CD4-positive, alpha-beta T cell (primary cell): ENCODE measurements around the gene NOS3. TPM values are rescaled to one million over a fixed set of nuclear protein-coding genes. Genes with fewer than 3 reads are reported as not detected.

ENCODE experiments used
- ATAC-seq: fragments of 200-7000 bp; cut with Tn5 transposase; one replicate; pipeline ENCODE4 v1.10.0; 2022; ENCODE audit warnings: mild to moderate bottlenecking; ENCODE audit not compliant: poor library complexity
- CTCF ChIA-PET: fragments of 350-600 bp; sonication (Branson Sonifier 250); formaldehyde crosslinking; loops from one replicate; lab custom pipeline; 2021; ENCODE audit warnings: antibody characterized with exemption, inconsistent platforms; lab: Charles Lee
- POLR2A ChIA-PET: fragments of 350-600 bp; sonication (Branson Sonifier 250); formaldehyde crosslinking; loops from one replicate; lab custom pipeline; 2021; ENCODE audit warnings: antibody characterized with exemption, inconsistent platforms; lab: Charles Lee
- DNase-seq, 14 experiments: peaks; one replicate each; pipeline ENCODE4 v3.0.0-alpha.2; 2013 to 2020; ENCODE audit warnings: mixed read lengths in 2 of 14
- H3K27ac ChIP-seq, 2 donors: one replicate each; pipeline versions ENCODE4 v1.5.1 to v1.7.0; 2013; ENCODE audit warnings: low read length in 2 of 2, low read depth in 1 of 2, mild to moderate bottlenecking in 1 of 2
- H3K27me3 ChIP-seq, 2 experiments: 1 replicate in 1 of 2; 2 replicates in 1 of 2; pipeline versions ENCODE4 v1.6.1 to v1.7.0; 2013; ENCODE audit warnings: low read length in 2 of 2, control low read depth in 1 of 2, mild to moderate bottlenecking in 1 of 2, moderate library complexity in 1 of 2; ENCODE audit not compliant: insufficient read depth in 2 of 2, control insufficient read depth in 1 of 2
- H3K36me3 ChIP-seq: one replicate; pipeline ENCODE4 v1.6.1; 2013; ENCODE audit warnings: low read length, control low read depth; ENCODE audit not compliant: insufficient read depth
- H3K4me1 ChIP-seq: one replicate; pipeline ENCODE4 v1.6.1; 2013; ENCODE audit warnings: low read length, control low read depth; ENCODE audit not compliant: insufficient read depth
- H3K4me3 ChIP-seq: one replicate; pipeline ENCODE4 v1.5.1; 2013; ENCODE audit warnings: mild to moderate bottlenecking, low read length, moderate library complexity
- H3K9me3 ChIP-seq, 2 experiments: 1 replicate in 1 of 2; 2 replicates in 1 of 2; pipeline versions ENCODE4 v1.6.1 to v1.7.0; 2013; ENCODE audit warnings: low read length in 2 of 2, mild to moderate bottlenecking in 2 of 2, control low read depth in 1 of 2, moderate library complexity in 1 of 2; ENCODE audit not compliant: control insufficient read depth in 1 of 2, insufficient read depth in 1 of 2
- H3K27ac Mint-ChIP-seq: one replicate; pipeline ENCODE4 v1.8.0; 2020; ENCODE audit warnings: mixed read lengths
- H3K27me3 Mint-ChIP-seq: one replicate; pipeline ENCODE4 v1.8.0; 2021; ENCODE audit warnings: mixed read lengths
- H3K36me3 Mint-ChIP-seq: one replicate; pipeline ENCODE4 v1.8.0; 2021; ENCODE audit warnings: low read depth, mixed read lengths
- H3K4me1 Mint-ChIP-seq: one replicate; pipeline ENCODE4 v1.8.0; 2021; ENCODE audit warnings: low read depth, mixed read lengths
- H3K4me3 Mint-ChIP-seq: one replicate; pipeline ENCODE4 v1.8.0; 2020; ENCODE audit warnings: mild to moderate bottlenecking, mixed read lengths
- H3K9me3 Mint-ChIP-seq: one replicate; pipeline ENCODE4 v1.8.0; 2020; ENCODE audit warnings: mixed read lengths
- CTCF ChIP-seq: fragments of 200-600 bp; IDR thresholded peaks from one replicate; pipeline ENCODE4 v1.8.0; 2022; ENCODE audit warnings: antibody characterized with exemption, mild to moderate bottlenecking
- intact Hi-C, 2 experiments: fragments of 100-400 bp; cut with DNase I in 1 of 2; cut with micrococcal nuclease in 1 of 2; formaldehyde crosslinking; loops; one replicate each; pipeline versions ENCODE4 v1.15.1 to v1.9.0; 2023 to 2025; cut with DNase I, micrococcal nuclease
- total RNA-seq, 174 experiments: library from RNA in 2 of 174; stranded (reverse) in 2 of 174; gene quantifications; one replicate each; pipeline ENCODE4 v1.2.3 and lab custom pipeline; 2021 to 2026

NOS3 gene
- total RNA-seq, 2 experiments from 2014 or later, result 3.9 to 7.1 TPM

GRCh38 chr7:151032936-151033863 is 42.4 kb downstream of the NOS3 start:
- Histone ChIP-seq H3K9me3 (no peaks in the 10 kb centered on the region), H3K4me3 (no peak overlapping the region), H3K27ac (no peak overlapping the region), H3K4me1 (peaks cover 13% of the 10 kb centered on the region), H3K27me3 (no peaks in the 10 kb centered on the region), H3K36me3 (peaks cover 52% of the 10 kb centered on the region)
- H3K36me3 Mint-ChIP-seq, result peaks cover 49% of the 10 kb centered on the region
- H3K27me3 Mint-ChIP-seq, result no peaks in the 10 kb centered on the region
- DNase-seq, result no peak
- intact Hi-C loops, result no loop called here
- ATAC-seq, result no peak
- H3K4me3 Mint-ChIP-seq, result no peak overlapping the region
- ChIA-PET POLR2A (interaction anchor here (0.9 kb wide), 1 partner anchor 18 kb away, joined by 3 read pairs; no protein-coding TSS in a partner anchor), CTCF (no interaction called here)
- H3K4me1 Mint-ChIP-seq, result peaks cover 22% of the 10 kb centered on the region
- no peak overlapping the region for H3K27ac Mint-ChIP-seq
- TF ChIP-seq CTCF, result no peak
- H3K9me3 Mint-ChIP-seq, result no peaks in the 10 kb centered on the region

DNA sequence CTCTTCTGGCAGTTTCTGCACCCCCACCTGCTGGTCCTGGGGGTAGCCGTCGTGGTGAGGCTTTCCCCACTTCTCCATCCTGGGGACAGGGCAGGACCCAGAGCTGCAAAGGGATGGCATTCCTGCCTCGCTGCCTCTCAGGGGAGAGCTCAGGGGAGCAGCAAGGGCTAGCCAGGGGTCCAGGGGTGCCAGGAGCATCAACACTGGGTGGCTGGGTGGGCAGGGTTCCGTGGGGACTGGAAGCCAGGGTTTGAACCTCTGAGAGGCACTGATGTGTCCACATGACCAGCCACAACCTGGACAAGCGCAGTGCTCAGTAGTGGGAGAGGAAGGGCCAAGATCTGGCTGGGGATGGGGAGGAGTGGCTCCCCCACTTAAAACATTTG is 43.0 kb downstream of the NOS3 start:
- Histone ChIP-seq H3K36me3 (peaks cover 52% of the 10 kb centered on the region), H3K9me3 (no peaks in the 10 kb centered on the region), H3K4me1 (peaks cover 10% of the 10 kb centered on the region), H3K4me3 (no peak overlapping the region), H3K27ac (no peak overlapping the region), H3K27me3 (no peaks in the 10 kb centered on the region)
- TF ChIP-seq CTCF, result no peak
- intact Hi-C loops, result no loop called here
- H3K4me3 Mint-ChIP-seq, result no peak overlapping the region
- H3K4me1 Mint-ChIP-seq, result peaks cover 15% of the 10 kb centered on the region
- no peak overlapping the region for H3K27ac Mint-ChIP-seq
- H3K27me3 Mint-ChIP-seq, result no peaks in the 10 kb centered on the region
- H3K9me3 Mint-ChIP-seq, result no peaks in the 10 kb centered on the region
- ChIA-PET CTCF (no interaction called here), POLR2A (interaction anchor here (0.9 kb wide), 1 partner anchor 17 kb away, joined by 3 read pairs; no protein-coding TSS in a partner anchor)
- no peak for ATAC-seq
- H3K36me3 Mint-ChIP-seq, result peaks cover 46% of the 10 kb centered on the region
- DNase-seq, result no peak

- ATAC-seq, result no peak
- CTCF ChIA-PET, result no interaction called here
Measured at GRCh38 chr7:151034312-151035025, 43.7 kb downstream of the NOS3 start.

More at GRCh38 chr7:151034312-151035025, 43.7 kb downstream of the NOS3 start:
- no peaks in the 10 kb centered on the region for H3K27me3 ChIP-seq
- peaks cover 7% of the 10 kb centered on the region for H3K4me1 ChIP-seq
- no peaks in the 10 kb centered on the region for H3K9me3 Mint-ChIP-seq
- TF ChIP-seq CTCF, result no peak
- H3K4me1 Mint-ChIP-seq, result peaks cover 10% of the 10 kb centered on the region
- no peak overlapping the region for H3K27ac Mint-ChIP-seq
- intact Hi-C loops, result no loop called here
- H3K4me3 Mint-ChIP-seq, result no peak overlapping the region
- H3K4me3 ChIP-seq, result no peak overlapping the region
- POLR2A ChIA-PET, result no interaction called here
- H3K27me3 Mint-ChIP-seq, result no peaks in the 10 kb centered on the region
- H3K36me3 Mint-ChIP-seq, result peaks cover 43% of the 10 kb centered on the region
- DNase-seq, result no peak
- H3K36me3 ChIP-seq, result peaks cover 52% of the 10 kb centered on the region
- H3K27ac ChIP-seq, result no peak overlapping the region
- no peaks in the 10 kb centered on the region for H3K9me3 ChIP-seq
